OCI-LY1 (cell line): Measurements from ENCODE around the gene ZNF45.

ENCODE experiments used
- EZH2 ChIP-seq: fragments of 200-600 bp; sonication (generic), shearing (Covaris generic); IDR thresholded peaks from 2 replicates; pipeline ENCODE4 v1.8.0; 2017; ENCODE audit warnings: borderline replicate concordance, mixed run types, mild to moderate bottlenecking, antibody characterized with exemption, low read length, moderate library complexity, mixed read lengths
- TF ChIP-seq, protein P1 (sequence below): fragments of 200-600 bp; sonication (generic), shearing (Covaris generic); IDR thresholded peaks from 2 replicates; pipeline ENCODE4 v1.5.1; 2017; ENCODE audit warnings: mild to moderate bottlenecking, antibody characterized with exemption, low read length, moderate library complexity, mixed read lengths

DNA sequence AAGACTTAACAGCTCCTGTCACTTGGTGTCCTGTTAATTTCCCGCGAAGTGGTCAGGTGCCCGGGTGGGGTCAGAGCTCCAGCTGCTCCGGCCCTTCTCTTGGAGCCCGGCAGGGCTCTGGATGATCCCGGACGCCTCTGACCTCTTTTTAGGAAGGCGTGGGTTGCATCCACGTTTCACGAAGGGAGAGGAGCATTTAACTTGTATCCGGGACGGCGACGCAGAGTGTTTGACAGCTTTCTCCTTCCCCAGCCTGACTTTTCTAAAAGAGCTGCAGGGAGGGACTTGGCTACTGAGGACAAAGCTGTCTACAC lies 49.6 kb upstream of the ZNF45 start:
- TF ChIP-seq, protein P1, sequence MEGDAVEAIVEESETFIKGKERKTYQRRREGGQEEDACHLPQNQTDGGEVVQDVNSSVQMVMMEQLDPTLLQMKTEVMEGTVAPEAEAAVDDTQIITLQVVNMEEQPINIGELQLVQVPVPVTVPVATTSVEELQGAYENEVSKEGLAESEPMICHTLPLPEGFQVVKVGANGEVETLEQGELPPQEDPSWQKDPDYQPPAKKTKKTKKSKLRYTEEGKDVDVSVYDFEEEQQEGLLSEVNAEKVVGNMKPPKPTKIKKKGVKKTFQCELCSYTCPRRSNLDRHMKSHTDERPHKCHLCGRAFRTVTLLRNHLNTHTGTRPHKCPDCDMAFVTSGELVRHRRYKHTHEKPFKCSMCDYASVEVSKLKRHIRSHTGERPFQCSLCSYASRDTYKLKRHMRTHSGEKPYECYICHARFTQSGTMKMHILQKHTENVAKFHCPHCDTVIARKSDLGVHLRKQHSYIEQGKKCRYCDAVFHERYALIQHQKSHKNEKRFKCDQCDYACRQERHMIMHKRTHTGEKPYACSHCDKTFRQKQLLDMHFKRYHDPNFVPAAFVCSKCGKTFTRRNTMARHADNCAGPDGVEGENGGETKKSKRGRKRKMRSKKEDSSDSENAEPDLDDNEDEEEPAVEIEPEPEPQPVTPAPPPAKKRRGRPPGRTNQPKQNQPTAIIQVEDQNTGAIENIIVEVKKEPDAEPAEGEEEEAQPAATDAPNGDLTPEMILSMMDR, result no peak
- no peak for TF ChIP-seq EZH2
